Subcutaneous abdominal adipose tissue (tissue), 5 donors: Measurements from ENCODE around the gene SYNRG.

Experiments used
- H3K27ac ChIP-seq: one replicate; pipeline ENCODE4 v1.7.0; 2013; ENCODE audit warnings: low read depth, mild to moderate bottlenecking, inconsistent platforms, low read length, moderate library complexity
- H3K27me3 ChIP-seq, 5 donors: one replicate each; pipeline ENCODE4 v1.7.0; 2013; ENCODE audit warnings: low read length in 5 of 5, inconsistent platforms in 1 of 5; ENCODE audit not compliant: control insufficient read depth in 5 of 5, insufficient read depth in 4 of 5
- H3K36me3 ChIP-seq, 5 donors: one replicate each; pipeline ENCODE4 v1.7.0; 2013; ENCODE audit warnings: low read length in 5 of 5; ENCODE audit not compliant: control insufficient read depth in 5 of 5, insufficient read depth in 5 of 5
- H3K4me1 ChIP-seq, 5 donors: one replicate each; pipeline ENCODE4 v1.7.0; 2013; ENCODE audit warnings: low read length in 5 of 5, mild to moderate bottlenecking in 3 of 5, moderate library complexity in 1 of 5; ENCODE audit not compliant: control insufficient read depth in 5 of 5, insufficient read depth in 5 of 5
- H3K4me3 ChIP-seq, 5 donors: one replicate each; pipeline ENCODE4 v1.7.0; 2013; ENCODE audit warnings: low read length in 5 of 5, low read depth in 1 of 5
- H3K9ac ChIP-seq, 5 donors: one replicate each; pipeline ENCODE4 v1.7.0; 2013; ENCODE audit warnings: low read length in 5 of 5, mild to moderate bottlenecking in 4 of 5, moderate library complexity in 3 of 5
- H3K9me3 ChIP-seq, 5 donors: one replicate each; pipeline ENCODE4 v1.7.0; 2013; ENCODE audit warnings: low read length in 5 of 5; ENCODE audit not compliant: control insufficient read depth in 5 of 5
- donor health status: healthy.
- donor health status: healthy.
- donor health status: healthy.
- donor health status: healthy.
- donor health status: healthy.

Gene SYNRG

GRCh38 chr17:37510056-37510455, 99.2 kb downstream of the SYNRG start:
- peaks cover 10 to 39% (median 30%) of the 10 kb centered on the region in 5 donors for H3K36me3 ChIP-seq
- H3K27me3 ChIP-seq: no peaks in the 10 kb centered on the region
- no peaks in the 10 kb centered on the region for H3K4me1 ChIP-seq
- no peak overlapping the region for H3K27ac ChIP-seq
- no peak overlapping the region for H3K4me3 ChIP-seq
- no peak overlapping the region for H3K9ac ChIP-seq
- H3K9me3 ChIP-seq: no peaks in the 10 kb centered on the region

DNA sequence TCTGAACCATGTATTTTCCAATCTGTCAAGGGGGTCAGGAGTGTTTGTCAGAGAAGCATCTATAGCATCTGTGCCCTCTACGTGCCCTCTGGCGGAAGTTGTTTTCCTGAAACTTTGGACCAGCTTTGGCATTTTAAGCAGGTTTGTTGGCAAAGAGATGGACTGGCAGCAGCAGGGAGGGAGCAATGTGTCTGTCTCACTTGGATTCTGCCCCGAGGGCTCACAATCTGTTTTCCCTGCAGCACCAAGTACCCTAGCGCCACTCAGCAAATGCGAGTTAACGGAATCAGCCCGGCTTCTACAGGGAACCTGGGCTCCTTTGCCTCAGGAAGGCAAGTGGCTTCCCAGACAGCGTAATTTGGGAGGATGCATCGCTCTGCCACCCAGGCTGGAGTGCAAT, 102.1 kb downstream of the SYNRG start:
- H3K27me3 ChIP-seq: no peaks in the 10 kb centered on the region
- no peak overlapping the region for H3K9ac ChIP-seq
- no peak overlapping the region for H3K4me3 ChIP-seq
- H3K27ac ChIP-seq: no peak overlapping the region
- no peaks in the 10 kb centered on the region for H3K9me3 ChIP-seq
- H3K36me3 ChIP-seq: peaks cover 2 to 13% (median 7%) of the 10 kb centered on the region in 5 donors
- H3K4me1 ChIP-seq: peaks cover 0 to 6% (median 0%) of the 10 kb centered on the region in 5 donors

DNA sequence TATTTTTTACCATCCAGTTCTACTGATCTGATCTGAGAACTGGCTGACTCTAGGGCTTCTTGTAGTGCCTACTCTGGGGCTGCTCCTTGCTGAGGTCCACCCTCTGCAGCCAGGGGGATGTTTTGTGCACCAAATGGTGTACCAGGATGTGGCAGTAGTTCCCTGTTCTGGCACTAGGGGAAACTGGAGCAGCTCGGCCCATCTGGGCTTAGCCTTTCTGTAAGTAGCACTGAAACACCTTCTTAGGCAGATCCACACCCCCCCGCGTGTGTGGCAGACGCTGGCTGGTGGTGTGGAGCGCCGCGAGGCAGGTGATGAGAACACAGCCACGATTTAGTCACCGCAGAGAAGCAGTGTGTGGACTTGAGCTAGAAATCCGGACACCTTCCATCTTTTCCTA, 102.5 kb downstream of the SYNRG start:
- Histone ChIP-seq H3K36me3 (peaks cover 0 to 11% (median 4%) of the 10 kb centered on the region in 5 donors), H3K27me3 (no peaks in the 10 kb centered on the region), H3K9me3 (no peaks in the 10 kb centered on the region), H3K27ac (no peak overlapping the region), H3K9ac (no peak overlapping the region), H3K4me1 (peaks cover 0 to 10% (median 0%) of the 10 kb centered on the region in 5 donors), H3K4me3 (no peak overlapping the region)

DNA sequence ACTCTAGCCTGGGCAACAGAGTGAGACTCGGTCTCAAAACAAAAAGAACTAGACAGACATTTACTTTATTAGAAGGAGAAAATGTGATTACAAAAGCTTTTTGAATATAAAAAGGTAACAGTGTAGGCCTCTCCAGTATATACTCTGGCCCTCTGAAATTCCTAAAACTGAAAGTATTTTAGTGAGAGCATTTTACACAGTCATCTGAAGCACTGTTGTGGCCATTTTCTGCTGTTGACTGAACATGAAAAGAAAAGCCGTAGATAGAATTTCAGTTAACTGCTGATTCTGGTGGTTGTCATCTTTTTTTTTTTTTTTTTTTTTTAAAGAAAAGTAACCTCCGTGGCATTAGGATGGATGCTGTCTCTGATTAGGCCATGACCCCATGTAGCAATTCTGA, 103.9 kb downstream of the SYNRG start:
- H3K27ac ChIP-seq: no peak overlapping the region
- H3K4me1 ChIP-seq: peaks cover 0 to 15% (median 0%) of the 10 kb centered on the region in 5 donors
- H3K4me3 ChIP-seq: no peak overlapping the region
- H3K9ac ChIP-seq: no peak overlapping the region
- peaks cover 0 to 11% (median 4%) of the 10 kb centered on the region in 5 donors for H3K36me3 ChIP-seq
- no peaks in the 10 kb centered on the region for H3K9me3 ChIP-seq
- no peaks in the 10 kb centered on the region for H3K27me3 ChIP-seq

DNA sequence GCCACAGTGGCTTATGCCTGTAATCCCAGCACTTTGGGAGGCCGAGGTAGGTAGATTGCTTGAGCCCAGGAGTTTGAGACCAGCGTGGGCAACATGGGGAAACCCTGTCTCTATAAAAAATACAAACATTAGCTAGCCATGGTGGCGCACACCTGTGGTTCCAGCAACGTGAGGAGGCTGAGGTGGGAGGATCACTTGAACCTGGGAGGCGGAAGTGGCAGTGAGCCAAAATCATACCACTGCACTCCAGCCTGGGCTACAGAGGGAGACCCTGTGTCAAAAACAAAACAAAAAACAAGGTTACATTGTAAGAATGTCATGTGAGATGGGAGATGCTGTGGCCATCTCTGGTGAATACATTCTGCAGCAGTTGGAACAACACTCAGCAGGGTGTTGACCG, 106.1 kb downstream of the SYNRG start:
- Histone ChIP-seq H3K4me3 (no peak overlapping the region), H3K9me3 (no peaks in the 10 kb centered on the region), H3K27me3 (no peaks in the 10 kb centered on the region), H3K36me3 (peaks cover 0 to 5% (median 4%) of the 10 kb centered on the region in 5 donors), H3K9ac (no peak overlapping the region), H3K4me1 (peaks cover 0 to 15% (median 0%) of the 10 kb centered on the region in 5 donors), H3K27ac (no peak overlapping the region)

DNA sequence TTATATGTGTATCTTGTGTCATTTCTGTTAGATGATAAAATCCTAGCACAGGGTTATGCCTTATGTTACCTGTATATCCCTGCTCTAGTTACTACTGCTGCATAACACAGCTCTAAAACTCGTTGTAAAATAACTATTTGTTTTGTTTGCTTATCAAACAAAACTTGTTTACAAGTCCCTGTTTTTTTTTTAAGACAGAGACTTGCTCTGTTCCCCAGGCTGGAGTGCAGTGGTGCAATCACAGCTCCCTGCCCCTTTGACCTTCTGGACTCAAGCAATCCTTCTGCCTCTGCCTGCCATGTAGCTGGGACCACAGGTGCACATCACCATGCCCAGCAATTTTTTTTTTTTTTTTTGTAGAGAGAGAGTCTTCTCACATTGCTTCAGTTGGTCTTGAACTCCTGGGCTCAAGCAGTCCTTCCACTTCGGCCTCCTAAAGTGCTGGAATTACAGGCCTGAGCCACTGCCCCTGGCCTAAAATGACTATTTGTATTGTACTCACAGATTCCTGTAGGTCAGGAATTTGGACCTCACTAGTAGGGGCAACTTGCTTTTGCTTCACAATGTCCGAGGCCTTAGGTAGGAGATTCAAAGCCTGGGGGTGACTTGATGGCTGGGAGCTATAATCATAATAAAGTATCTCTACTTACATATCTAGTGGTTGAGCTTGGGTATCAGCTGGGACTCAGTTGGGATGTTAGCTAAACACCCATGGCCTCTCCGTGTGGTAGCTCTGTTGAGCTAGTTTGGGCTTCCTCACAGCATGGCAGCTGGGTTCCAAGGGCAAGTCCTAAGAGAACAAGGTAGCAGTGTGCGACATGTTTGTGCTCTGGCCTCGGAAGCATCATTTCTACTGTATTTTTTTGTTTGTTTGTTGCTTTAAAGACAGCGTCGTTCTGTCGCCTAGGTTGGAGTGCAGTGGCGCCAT, 106.9 kb downstream of the SYNRG start:
- Histone ChIP-seq H3K4me3 (no peak overlapping the region), H3K4me1 (peaks cover 0 to 15% (median 0%) of the 10 kb centered on the region in 5 donors), H3K27ac (no peak overlapping the region), H3K9me3 (no peaks in the 10 kb centered on the region), H3K27me3 (no peaks in the 10 kb centered on the region), H3K36me3 (peaks cover 0 to 2% (median 0%) of the 10 kb centered on the region in 5 donors), H3K9ac (no peak overlapping the region)

DNA sequence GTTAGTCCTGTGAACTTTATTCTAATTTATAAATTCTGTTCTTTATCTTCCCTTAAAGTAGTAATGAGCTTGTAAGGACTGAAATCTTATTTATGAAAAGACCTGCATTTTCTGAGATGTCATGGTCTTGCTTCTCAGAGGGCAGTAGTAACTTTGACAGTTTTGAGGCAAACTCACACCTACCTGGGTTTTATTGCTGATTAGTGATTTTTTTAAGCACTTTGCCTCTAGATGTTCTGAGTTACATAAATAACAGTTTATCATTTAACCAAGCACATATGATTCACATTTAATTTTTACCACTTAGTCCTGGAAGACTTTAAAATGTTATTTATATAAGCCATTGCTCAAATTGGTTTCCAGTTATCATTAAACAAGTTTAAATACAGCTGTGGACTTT, 108.8 kb downstream of the SYNRG start:
- H3K27ac ChIP-seq: peak overlapping the region; percentile 40
- H3K27me3 ChIP-seq: no peaks in the 10 kb centered on the region
- H3K36me3 ChIP-seq: no peaks in the 10 kb centered on the region
- H3K9me3 ChIP-seq: no peaks in the 10 kb centered on the region
- peaks cover 0 to 15% (median 0%) of the 10 kb centered on the region in 5 donors for H3K4me1 ChIP-seq
- H3K9ac ChIP-seq: no peak overlapping the region
- no peak overlapping the region for H3K4me3 ChIP-seq

- Histone ChIP-seq H3K36me3 (no peaks in the 10 kb centered on the region), H3K27ac (peak overlapping the region; percentile 61), H3K9ac (no peak overlapping the region), H3K9me3 (no peaks in the 10 kb centered on the region), H3K4me3 (no peak overlapping the region), H3K27me3 (no peaks in the 10 kb centered on the region), H3K4me1 (peaks cover 0 to 46% (median 36%) of the 10 kb centered on the region in 5 donors)
Measured at GRCh38 chr17:37494971-37495370, 114.2 kb downstream of the SYNRG start.

DNA sequence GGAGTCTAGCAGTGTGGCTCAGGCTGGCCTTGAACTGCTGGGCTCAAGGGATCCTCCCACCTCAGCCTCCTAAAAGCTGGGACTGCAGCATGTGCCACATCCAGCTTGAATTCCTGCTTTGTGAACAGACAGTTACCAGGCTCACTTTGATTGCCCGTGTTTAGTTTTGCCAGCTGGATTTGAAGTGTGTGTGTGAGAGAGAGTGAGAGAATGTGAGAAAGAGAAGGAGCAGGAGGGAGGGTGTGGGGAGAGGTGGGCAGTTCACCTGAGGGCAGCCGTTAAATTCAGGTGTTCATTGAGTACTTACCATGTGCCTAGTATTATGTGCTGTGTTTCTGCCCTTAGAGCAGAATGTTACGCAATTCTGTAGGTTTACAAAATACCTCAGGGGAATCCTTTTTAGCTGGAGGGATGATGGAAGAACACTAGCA, 114.8 kb downstream of the SYNRG start:
- H3K4me1 ChIP-seq: peaks cover 0 to 47% (median 37%) of the 10 kb centered on the region in 5 donors
- no peaks in the 10 kb centered on the region for H3K27me3 ChIP-seq
- peak overlapping the region in 1 of 5 donors; percentile 10 for H3K9ac ChIP-seq
- no peaks in the 10 kb centered on the region for H3K36me3 ChIP-seq
- H3K9me3 ChIP-seq: no peaks in the 10 kb centered on the region
- H3K27ac ChIP-seq: peak overlapping the region; percentile 88
- no peak overlapping the region for H3K4me3 ChIP-seq

DNA sequence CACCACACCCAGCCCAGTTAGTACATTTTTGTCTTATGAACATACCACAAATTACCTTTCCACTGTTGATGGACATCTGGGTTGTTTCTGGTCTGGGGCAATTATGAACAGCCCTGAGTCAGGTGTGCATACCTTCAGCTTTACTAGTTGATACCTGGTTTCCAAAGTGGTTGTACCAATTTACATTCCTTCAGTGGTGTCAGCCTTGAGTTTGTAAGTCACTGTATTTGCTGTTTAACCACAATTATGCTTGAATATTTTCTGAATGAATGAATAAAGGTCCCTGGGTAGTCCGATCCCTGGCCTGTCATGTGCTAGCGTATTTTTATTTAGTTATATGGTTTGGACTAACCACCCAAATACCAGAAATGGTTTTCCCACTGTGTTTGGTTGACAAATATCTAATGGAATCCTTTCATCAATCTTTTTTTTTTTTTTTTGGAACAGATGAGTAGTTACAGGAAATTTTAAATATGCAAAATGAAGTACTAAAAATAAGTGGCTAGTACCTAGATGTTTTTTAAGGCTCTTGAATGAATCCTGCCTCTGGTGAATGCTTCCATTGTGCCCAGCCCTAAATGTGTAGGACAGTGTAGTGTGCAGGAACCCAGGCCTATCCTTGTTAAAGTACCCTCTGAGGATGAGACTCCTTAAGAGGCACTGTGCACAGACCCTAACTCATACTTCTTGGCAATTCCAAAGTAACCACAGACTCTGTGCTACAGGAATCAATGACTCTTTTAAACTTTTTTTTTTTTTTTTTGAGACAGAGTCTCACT, 115.8 kb downstream of the SYNRG start:
- Histone ChIP-seq H3K27ac (peak overlapping the region; percentile 88), H3K9ac (peak overlapping the region in 3 of 5 donors; percentile 11 to 90 (median 80)), H3K9me3 (no peaks in the 10 kb centered on the region), H3K36me3 (no peaks in the 10 kb centered on the region), H3K4me3 (peak overlapping the region in 4 of 5 donors; percentile 9 to 83 (median 45)), H3K27me3 (no peaks in the 10 kb centered on the region), H3K4me1 (peaks cover 0 to 57% (median 47%) of the 10 kb centered on the region in 5 donors)
